ENCODE results near the gene RGS2.

RGS2 gene

DNA sequence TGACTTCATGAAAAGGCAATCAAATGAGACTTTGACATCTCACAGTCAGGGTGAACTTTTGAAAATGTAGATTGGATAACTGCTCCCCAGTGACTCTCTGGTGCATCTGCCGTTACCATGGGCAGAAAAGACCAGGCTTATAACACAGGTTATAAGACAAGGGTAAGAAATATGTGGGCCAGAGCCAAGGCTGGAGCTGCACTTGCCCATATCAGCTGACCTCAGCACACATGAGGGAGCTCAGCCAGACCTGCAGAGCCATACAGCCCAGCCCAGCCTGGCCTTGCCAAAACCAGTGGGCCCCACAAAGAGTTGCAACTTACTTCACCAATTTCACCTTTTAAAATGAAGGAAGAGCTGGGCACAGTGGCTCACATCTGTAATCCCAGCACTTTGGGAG lies 11.7 kb upstream of the RGS2 start:
- no peak for DNase-seq

DNA sequence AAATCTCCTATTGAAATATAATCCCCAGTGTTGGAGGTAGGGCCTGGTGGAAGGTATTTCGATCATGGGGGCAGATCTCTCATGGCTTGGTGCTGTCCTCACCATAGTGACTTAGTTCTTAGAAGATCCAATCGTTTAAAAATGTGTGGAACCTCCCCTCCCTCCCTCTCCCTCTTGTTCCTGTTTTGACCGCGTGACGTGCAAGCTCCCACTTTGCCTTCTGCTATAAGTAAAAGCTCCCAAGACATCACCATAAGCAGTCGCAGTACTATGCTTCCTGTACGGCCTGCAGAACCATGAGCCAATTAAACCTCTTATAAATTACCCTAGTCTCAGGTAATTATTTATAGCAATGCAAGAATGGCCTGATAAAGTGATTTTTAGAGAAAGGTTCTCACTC lies 10.9 kb upstream of the RGS2 start:
- no peak for DNase-seq

DNA sequence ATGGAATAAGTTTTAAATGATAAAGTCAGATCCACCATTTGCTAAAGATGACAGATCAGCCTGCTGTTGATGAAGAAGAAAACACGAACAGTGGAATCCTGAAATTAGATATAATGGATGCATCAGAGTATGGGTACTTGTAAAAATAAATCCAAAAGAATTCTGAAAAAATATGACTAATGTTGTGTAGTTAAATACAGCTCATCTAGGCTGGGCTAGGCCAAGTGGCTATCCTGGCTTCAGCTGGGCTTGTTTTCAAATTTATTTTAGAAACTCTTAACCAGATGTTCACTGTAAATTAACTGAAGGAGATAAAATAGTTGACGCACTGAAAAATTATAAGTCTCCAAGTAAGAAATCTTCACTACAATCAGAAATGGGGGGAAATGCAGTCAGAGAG lies 7.4 kb upstream of the RGS2 start:
- DNase-seq: no peak

DNA sequence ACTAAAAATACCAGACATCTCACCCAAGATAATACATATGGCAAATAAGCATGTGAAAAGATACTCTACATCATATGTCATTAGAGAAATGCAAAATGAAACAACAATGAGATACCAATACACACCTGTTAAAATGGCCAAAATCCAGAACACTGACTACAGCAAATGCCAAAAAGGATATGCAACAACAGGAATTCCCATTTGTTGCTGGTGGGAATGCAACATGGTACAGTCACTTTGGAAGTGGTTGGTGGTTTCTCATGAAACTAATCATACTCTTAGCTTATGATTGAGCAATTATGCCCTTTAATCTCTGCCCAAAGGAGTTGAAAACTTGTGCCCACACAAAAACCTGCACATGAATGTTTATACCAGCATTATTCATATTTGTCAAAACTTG lies 6.4 kb upstream of the RGS2 start:
- DNase-seq: no peak

DNA sequence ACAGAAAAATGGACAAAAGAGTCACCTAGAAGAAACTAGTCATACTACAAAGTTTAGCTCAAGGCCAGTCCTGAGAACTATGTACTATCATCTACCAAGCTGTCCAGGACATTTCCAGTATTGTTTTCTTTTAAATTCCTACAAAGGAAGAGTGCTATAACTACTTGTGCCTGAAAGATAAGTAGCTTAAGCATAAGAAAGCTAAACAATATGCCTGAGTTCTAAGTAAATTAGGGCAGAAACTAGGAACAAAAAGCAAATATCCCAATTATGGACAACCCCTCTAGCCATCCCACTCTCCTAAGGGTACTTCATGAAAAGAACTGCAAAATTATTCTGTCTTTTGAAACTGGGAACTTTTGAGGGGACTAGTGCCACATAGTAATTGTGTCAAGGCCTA lies 5.3 kb upstream of the RGS2 start:
- DNase-seq: no peak

DNA sequence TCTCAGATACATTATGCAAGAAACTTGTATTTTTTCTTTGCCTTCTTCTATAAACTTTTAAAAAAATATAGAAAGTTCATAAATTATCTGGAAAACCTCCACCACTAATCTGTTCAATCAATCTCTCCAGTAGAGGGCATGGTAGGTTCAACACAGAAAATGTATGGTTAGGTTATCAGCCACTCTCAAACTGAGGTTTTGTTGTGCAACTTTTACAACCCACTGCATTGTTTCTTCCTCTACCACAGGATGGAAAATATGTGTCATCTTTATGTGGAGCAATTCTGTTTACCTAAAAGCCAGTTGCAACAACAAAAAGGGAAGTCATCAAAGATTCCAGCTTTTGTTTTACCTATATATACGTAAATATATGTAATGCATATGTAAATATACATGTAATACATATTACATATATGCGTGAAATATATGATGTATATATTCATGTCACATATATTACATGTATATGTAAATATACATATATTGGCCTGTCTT lies 3.0 kb upstream of the RGS2 start:
- DNase-seq: peak; percentile 94

DNA sequence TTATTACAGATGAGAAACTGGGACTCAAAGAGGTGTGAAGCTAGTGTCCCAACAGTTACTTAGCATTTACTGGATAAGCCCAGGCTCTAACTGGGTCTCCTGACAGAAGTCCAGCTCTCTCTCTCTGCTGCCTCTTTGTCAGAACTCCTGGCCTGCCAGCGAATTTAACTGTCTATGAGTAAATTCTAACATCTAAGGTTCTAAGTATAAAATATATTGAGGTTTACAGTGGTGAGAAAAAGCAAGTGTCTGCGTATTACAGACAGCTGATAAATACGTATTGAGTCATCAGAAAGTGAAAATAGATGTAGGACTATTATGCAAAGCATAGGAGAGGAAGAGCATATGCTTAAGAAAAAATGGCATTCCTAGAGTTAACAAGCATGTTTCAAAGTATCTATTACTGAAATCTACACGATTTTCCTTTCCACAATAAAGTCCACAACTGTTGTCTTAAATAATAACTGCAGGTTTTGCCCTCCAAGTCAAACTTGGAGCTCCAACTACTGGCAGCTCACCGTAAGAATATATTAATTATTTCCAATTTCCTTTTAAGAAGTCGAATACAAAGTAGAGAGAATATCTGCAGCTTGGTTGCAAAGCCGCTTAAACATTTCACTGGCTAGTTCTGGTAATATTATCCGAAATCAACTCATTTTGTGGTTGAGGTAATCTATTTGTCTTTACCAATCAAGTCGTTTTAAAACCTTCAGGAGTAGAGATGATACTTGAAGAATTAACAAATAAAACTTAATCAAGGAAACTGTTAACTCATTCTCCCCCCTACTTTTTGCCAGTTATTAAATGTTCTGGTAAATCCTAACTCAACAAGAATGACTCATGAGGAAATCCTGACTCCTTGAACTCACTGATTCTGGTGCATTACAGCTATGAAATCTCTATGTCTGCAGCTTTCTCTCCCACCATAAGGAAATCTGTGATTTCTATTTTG lies 1.4 kb upstream of the RGS2 start:
- peak in 1 of 2 experiments; percentile 24 for DNase-seq

DNA sequence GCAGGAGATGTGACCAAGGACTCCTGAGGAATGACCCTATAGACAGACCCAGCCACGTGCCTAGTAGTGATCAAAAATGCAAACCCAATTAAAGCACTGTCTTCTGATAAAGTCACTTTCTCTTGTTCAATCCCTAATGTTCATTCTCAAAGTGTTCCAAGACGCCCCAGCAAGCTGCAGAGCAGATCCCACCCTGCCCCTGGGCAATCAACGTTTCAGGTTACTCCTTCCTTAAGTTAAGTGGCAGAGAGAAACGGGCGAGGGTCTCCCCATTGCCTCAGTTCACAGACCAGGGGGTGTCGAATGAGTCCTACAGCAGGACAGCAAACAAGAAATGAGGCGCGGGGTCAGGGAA lies 699 bp upstream of the RGS2 start:
- DNase-seq: no peak

DNA sequence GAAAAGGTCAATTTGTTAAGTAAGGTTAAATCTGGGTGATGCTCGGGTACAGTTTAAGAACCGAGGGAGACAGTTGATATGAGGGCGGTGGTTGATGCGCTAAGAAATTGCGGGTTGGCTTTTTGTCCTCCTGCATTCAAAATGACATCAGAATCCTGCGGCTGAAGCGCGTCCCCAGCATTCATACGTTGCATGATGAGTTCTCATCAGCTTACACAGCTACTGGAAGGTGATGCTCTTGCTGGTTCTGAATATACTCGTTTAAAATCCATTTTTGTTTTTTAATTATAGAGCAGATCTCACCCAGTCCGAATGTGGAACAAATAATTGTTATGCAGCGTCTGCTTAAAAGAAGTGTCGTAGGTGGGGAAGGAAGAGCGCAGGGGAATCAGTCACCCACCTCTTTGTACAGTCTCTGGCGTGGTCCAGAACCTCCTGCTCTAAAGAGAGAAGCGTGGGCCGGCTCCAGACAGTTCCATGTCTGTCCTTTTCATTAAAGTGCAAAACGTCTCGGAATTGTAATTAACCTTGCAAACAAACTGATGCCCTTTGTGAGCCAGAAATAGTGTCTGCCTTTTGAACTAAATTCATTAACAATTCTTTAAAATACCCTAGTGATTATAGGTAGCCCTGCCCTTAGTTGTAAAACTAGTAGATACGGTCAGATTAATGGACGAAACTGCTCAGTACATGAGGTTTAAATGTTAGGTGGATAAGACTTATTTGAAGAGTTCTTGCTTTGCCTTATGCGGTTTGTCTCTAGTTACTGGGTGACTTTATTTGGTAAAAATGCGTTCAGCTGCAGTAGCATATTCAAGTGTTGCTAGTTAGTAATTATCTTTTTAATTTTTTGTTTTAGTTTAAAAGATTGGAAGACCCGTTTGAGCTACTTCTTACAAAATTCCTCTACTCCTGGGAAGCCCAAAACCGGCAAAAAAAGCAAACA lies 741 bp downstream of the RGS2 start:
- peak; percentile 18 to 39 for DNase-seq

DNA sequence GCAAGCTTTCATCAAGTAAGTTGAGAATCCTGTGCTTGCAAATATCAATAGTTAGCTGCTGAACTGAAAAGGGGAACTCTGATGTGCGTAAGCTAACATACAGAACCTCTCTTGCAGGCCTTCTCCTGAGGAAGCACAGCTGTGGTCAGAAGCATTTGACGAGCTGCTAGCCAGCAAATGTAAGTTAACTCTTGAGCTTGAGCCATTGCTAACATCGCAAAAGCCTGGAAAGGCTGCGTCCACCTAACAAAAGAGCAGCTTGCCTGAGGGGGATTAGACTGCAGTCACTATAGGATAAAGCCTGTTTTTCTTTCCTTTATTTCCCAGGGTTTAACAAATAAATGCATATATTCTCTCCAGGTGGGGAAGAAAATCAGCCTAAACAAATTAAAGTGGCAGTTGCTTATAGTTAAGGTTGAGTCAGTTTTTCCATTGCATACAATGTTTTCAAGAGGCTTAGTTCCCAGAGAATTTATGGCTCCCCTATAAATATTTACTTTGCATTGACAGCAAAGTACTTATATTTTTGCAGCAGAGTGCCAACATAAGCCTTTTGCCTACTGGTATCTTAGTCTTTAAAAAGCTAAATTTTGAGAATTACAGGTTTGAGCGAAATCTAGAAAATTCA lies 1.5 kb downstream of the RGS2 start:
- DNase-seq: peak; percentile 88 to 90

DNA sequence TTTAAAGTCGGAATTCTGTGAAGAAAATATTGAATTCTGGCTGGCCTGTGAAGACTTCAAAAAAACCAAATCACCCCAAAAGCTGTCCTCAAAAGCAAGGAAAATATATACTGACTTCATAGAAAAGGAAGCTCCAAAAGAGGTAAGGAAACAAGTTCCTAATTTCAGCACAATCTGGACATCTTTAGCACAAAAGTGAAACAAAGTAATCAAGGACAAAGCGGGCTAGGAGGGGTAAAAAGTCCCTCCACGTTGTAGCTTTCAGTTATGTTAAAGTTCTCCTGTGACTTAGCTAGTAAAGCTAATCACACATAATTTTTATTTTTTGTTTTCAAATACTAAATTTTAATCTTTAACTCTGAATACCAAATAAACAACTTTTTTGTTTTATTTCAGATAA lies 2.2 kb downstream of the RGS2 start:
- no peak for DNase-seq

DNA sequence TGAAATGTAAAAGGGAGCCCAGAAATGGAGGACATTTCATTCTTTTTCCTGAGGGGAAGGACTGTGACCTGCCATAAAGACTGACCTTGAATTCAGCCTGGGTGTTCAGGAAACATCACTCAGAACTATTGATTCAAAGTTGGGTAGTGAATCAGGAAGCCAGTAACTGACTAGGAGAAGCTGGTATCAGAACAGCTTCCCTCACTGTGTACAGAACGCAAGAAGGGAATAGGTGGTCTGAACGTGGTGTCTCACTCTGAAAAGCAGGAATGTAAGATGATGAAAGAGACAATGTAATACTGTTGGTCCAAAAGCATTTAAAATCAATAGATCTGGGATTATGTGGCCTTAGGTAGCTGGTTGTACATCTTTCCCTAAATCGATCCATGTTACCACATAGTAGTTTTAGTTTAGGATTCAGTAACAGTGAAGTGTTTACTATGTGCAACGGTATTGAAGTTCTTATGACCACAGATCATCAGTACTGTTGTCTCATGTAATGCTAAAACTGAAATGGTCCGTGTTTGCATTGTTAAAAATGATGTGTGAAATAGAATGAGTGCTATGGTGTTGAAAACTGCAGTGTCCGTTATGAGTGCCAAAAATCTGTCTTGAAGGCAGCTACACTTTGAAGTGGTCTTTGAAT lies 2.9 kb downstream of the RGS2 start:
- no peak for DNase-seq

DNA sequence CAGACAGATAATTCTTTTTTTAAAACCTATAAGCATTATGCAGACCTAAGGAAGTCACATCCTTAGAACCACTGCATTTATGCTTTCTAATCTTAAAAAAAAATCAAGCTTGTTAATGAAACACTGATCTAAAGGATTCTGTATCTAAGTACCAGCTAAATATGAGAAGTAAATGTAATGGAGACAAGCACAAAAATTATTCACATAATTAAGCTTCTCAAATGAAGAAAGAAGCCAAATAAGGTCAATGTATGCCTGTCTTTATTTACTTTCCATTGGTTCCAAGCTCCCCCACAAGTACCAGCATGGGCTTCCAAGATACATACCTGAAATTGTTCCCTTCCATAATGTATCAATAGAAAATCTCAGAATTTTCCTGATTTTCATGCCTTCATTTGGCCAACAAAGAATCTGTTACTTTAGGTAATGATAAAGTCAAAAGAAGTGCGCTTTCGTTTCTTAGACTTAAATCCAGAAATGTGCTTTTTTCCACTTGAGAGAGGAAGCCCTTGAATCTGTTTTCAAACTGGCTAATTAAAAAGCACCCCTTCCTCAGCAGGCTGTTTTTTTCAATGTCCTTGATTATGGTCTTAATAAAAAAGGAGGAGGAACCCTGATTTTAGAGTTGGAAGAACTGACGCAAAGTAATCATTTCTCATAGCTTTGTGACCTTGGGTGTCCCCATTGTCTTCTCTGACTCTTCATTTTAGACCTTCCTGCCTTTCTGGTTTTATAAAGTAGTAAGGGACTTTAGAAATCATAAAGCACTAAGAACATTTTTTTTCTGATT lies 3.8 kb downstream of the RGS2 start:
- no peak for DNase-seq

DNA sequence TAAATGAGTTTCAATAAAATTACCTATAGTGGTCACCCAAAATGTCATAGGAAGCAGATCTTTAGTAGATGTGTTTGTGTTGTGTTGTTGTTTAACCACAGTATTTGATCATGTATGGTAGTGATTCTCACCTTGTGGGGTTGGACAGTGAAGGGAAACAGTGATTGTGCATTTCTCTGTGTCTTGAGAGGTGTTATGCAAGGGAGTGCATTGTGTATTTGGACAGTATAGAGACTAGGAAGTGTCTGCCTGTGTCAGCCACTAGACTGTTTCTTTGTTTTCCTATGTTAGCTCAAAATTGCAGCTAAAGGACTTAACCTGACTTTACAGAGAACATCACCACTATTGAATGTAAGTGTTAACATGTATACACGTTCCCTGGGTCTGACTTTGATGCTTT lies 6.0 kb downstream of the RGS2 start:
- DNase-seq: no peak

DNA sequence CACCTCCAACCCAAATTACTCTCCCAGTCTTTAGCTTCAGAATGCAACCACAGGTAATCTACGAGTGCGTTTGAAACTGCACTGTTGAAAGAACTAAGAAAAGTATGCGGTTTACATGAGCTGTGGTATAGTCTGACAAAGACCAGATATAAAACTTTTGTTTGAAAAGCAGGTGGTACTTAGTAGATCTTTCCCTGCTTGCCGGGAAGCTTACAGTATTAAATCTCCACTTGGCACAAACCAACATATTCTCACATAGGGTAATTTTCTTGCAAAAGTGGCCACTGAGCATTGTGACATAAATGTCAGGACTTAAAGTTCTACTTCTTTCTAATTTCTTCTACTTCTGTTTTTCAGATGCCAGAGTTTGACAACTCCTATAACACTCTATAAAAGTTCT lies 8.4 kb downstream of the RGS2 start:
- DNase-seq: no peak

DNA sequence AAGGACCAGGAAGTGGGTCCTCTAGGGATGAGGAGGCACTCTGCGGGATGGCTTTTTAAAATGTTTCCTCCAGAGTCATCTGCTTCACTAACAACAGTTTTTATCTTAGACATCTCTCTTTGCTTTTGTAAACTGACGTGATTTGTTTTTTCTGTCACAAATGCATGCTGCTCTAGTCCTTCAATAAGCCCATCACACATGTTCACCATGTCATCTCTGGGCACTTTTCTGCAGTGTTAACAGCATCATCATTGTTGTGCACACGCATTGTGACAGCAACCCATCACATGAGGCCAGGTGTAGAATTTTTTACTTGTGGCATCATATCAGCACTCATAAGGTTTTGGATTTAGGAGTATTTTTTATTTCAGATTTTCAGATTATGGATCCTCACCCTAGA lies 12.5 kb downstream of the RGS2 start:
- no peak for DNase-seq

DNA sequence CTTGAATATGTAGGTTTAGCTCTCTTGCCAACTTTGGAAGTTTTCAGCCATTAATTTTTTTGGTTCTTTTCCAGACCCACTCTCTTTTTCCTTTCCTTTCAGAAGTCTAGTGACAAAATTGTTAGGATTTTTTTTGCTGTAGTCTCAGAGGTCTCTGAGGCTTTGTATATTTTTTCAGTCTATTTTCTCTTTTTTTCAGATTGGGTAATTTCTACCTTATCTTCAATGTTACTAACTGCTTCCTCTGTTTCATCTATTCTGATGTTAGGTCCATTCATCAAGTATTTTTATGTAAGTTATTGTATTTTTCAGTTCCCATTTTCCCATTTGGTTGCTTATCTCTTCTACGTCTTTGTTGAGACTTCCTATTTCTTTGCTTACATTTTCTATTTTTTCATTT lies 15.7 kb downstream of the RGS2 start:
- no peak for DNase-seq

DNA sequence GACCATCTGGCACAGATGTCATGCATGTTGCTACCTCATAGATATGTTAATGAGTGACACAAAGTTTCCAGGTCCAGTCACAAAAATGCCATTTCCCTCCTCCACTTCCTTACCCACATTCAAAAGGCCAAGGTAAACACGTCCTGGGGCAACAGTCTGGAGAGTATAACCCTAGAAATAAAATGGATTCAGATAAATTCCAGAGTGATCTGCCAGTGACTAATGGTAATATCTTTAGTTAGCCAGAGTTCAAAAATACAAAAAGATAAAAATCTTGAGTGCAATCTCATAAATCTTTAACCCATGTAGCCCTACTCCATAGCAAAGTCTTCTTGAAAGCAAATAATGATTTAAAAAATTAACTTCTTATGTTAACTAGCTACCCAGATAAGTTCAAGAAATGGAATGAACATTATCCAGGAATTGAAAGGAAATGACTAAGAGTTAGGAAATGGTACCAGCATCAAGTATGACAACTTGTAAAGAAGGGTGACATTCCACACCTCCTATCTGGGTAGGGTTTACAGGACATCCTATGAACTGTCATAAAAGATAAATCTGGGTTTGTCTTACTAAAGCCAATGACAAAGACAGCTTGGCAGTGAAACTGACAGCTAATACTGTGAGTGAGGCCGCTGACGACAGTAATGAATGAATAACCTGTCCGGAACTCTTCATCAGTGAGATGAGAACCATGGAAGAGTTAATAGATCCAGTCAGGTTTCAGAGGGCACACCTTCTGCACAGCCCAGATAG lies 18.1 kb downstream of the RGS2 start:
- DNase-seq: no peak

DNA sequence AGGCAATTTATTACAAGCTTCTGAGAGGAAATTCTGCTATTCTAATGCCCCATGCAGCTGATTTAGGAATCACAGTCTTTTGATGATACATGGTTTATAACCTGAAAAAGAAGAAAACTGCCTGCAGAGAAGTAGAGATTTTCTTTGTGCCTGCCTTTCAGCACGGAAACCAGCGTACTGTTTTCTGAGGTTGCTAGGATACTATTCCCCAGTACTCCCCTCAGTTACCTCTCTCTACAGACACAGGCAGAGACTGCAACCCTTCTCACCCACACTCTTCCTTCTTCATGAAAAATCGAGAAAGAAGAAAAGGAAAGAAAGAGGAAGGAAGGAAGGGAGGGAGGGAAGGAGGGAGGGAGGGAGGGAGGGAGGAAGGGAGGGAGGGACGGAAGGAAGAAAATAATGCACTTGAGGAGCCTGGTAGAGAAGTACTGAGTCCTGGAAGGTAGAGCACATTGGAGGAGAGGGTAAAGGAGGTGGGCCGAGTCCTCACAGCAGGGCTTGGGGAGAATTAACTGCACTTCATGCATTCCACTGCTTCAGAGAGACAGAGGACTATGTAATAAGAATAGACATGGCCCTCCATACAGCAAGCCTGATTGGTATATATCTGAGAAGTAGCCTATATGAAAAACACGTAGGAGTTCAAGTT lies 21.9 kb downstream of the RGS2 start:
- no peak for DNase-seq

DNA sequence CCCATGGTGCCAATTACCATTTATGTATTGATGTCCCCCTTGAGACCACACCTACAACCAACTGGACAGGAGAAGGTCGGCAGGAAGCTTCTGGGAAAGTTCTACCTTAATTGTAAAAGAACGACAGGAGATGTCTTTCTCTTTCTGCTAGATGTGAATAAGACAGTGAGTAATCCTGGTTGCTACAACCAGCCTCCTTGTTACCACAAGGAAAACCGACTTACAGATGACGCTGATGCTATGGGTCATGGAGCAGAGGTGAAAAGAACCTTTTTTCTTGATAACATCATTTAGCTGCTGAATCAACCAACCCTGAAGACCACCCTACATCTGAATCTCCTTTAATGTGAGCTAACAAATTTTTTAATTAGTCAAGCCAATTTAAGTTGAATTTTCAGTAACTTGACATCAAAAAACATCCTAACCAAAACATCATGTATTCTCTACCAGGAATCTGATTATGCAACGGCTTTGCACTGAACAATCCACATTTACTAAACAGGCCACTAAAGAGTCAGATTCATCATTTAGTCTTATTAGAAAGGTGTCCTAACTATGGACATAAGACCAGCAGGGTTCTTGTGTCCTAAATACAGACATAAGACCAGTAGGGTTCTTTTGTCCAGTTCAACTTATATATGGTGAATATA lies 23.0 kb downstream of the RGS2 start:
- DNase-seq: no peak

Data from AML-193 (cell line).